Tibial nerve (tissue), 4 donors: Measurements from ENCODE around the gene CHPF. TPM values are rescaled to one million over a fixed set of nuclear protein-coding genes. Genes with fewer than 3 reads are reported as not detected.

Experiments used
- DNase-seq, 2 donors: peaks; one replicate each; pipeline ENCODE4 v3.0.0-alpha.2; 2019; ENCODE audit warnings: low spot score in 2 of 2
- H3K27ac ChIP-seq, 4 donors: fragments of 200-600 bp; sonication (generic) in 3 of 4; one replicate each; pipeline ENCODE4 v1.5.1; 2017 to 2019; ENCODE audit warnings: mild to moderate bottlenecking in 1 of 4
- H3K27me3 ChIP-seq, 2 donors: fragments of 200-600 bp; sonication (generic) in 1 of 2; one replicate each; pipeline versions ENCODE4 v1.5.1 to v1.6.0; 2017 to 2019
- H3K36me3 ChIP-seq, 3 donors: fragments of 200-600 bp; sonication (generic); one replicate each; pipeline ENCODE4 v1.5.1; 2018 to 2019
- H3K4me1 ChIP-seq, 4 donors: fragments of 200-600 bp; sonication (generic) in 3 of 4; one replicate each; pipeline ENCODE4 v1.5.1; 2017 to 2019
- H3K4me3 ChIP-seq, 4 donors: fragments of 200-600 bp; sonication (generic) in 3 of 4; one replicate each; pipeline ENCODE4 v1.5.1; 2017 to 2019; ENCODE audit warnings: mild to moderate bottlenecking in 1 of 4, moderate library complexity in 1 of 4
- H3K9me3 ChIP-seq, 4 donors: fragments of 200-600 bp; sonication (generic) in 3 of 4; one replicate each; pipeline ENCODE4 v1.5.1; 2017 to 2019
- CTCF ChIP-seq, 5 experiments: fragments of 200-600 bp in 3 of 5; fragments of 450-650 bp in 2 of 5; sonication (generic) in 3 of 5; IDR thresholded peaks; one replicate each; pipeline ENCODE4 v1.5.1; 2016 to 2019; ENCODE audit warnings: antibody characterized with exemption in 5 of 5, mild to moderate bottlenecking in 3 of 5, moderate library complexity in 2 of 5
- EP300 ChIP-seq, 2 donors: sonication (generic); formaldehyde crosslinking; IDR thresholded peaks; one replicate each; pipeline ENCODE4 v1.6.1; 2017; ENCODE audit warnings: antibody characterized with exemption in 2 of 2, mild to moderate bottlenecking in 1 of 2
- POLR2A ChIP-seq, 2 donors: fragments of 450-650 bp; IDR thresholded peaks; one replicate each; pipeline ENCODE4 v1.6.1; 2017; ENCODE audit warnings: antibody characterized with exemption in 2 of 2, mild to moderate bottlenecking in 2 of 2, moderate library complexity in 2 of 2
- WGBS, 2 donors: methylation state at CpG; one replicate each; pipeline ENCODE4 v1.1.5; 2018; 5-methylcytosine and 5-hydroxymethylcytosine counted together
- total RNA-seq, 4 donors: library from RNA; depleted of rRNA; stranded (reverse); fragments of >200 nt; gene quantifications; one replicate each; pipeline ENCODE4 v1.1.0, GENCODE V29; 2016

Gene CHPF
- total RNA-seq, 4 donors from 2014 or later: 51.3 to 91.2 (median 62.9) TPM

- Histone ChIP-seq H3K4me3 (no peak overlapping the region), H3K27me3 (peaks cover 0 to 58% of the 10 kb centered on the region in 2 donors), H3K4me1 (peaks cover 0 to 50% (median 12%) of the 10 kb centered on the region in 4 donors), H3K27ac (no peak overlapping the region), H3K36me3 (peaks cover 0 to 37% (median 0%) of the 10 kb centered on the region in 3 donors), H3K9me3 (no peaks in the 10 kb centered on the region)
- DNase-seq: no peak
- TF ChIP-seq EP300 (IDR thresholded peaks at IDR 0.05) (no peak), CTCF (IDR thresholded peaks at IDR 0.05) (no peak), POLR2A (IDR thresholded peaks at IDR 0.05) (no peak)
- 9 to 12% methylated on average over 5 to 10 of the region's 14 CpGs for WGBS, 2 donors
These were observed 34.4 kb downstream of the CHPF start for GRCh38 chr2:219508971-219509779.

GRCh38 chr2:219508444-219508734, 35.2 kb downstream of the CHPF start:
- no peak for TF ChIP-seq CTCF (IDR thresholded peaks at IDR 0.05)
- TF ChIP-seq POLR2A (IDR thresholded peaks at IDR 0.05): no peak
- no peak for TF ChIP-seq EP300 (IDR thresholded peaks at IDR 0.05)
- Histone ChIP-seq H3K4me3 (no peak overlapping the region), H3K27me3 (peaks cover 0 to 50% of the 10 kb centered on the region in 2 donors), H3K27ac (no peak overlapping the region), H3K36me3 (peaks cover 0 to 45% (median 0%) of the 10 kb centered on the region in 3 donors), H3K9me3 (no peaks in the 10 kb centered on the region), H3K4me1 (peaks cover 0 to 42% (median 11%) of the 10 kb centered on the region in 4 donors)
- 44 to 46% methylated on average over 4 of the region's 4 CpGs for WGBS, 2 donors
- no peak for DNase-seq

GRCh38 chr2:219507581-219508443, 35.8 kb downstream of the CHPF start:
- H3K36me3 ChIP-seq: peaks cover 0 to 51% (median 0%) of the 10 kb centered on the region in 3 donors
- H3K4me1 ChIP-seq: peaks cover 0 to 38% (median 11%) of the 10 kb centered on the region in 4 donors
- H3K27me3 ChIP-seq: peaks cover 0 to 44% of the 10 kb centered on the region in 2 donors
- H3K4me3 ChIP-seq: no peak overlapping the region
- no peak overlapping the region for H3K27ac ChIP-seq
- 52 to 54% methylated on average over 8 of the region's 8 CpGs for WGBS, 2 donors
- no peaks in the 10 kb centered on the region for H3K9me3 ChIP-seq
- no peak for TF ChIP-seq CTCF (IDR thresholded peaks at IDR 0.05)
- TF ChIP-seq POLR2A (IDR thresholded peaks at IDR 0.05): no peak
- no peak for TF ChIP-seq EP300 (IDR thresholded peaks at IDR 0.05)
- DNase-seq: no peak

GRCh38 chr2:219506802-219507526, 36.6 kb downstream of the CHPF start:
- Histone ChIP-seq H3K9me3 (no peaks in the 10 kb centered on the region), H3K27me3 (peaks cover 0 to 36% of the 10 kb centered on the region in 2 donors), H3K4me3 (no peak overlapping the region), H3K27ac (no peak overlapping the region), H3K4me1 (peaks cover 0 to 32% (median 11%) of the 10 kb centered on the region in 4 donors), H3K36me3 (peaks cover 0 to 59% (median 0%) of the 10 kb centered on the region in 3 donors)
- no peak for DNase-seq
- WGBS, 2 donors: 69 to 70% methylated on average over 17 of the region's 17 CpGs
- TF ChIP-seq POLR2A (IDR thresholded peaks at IDR 0.05): no peak
- TF ChIP-seq EP300 (IDR thresholded peaks at IDR 0.05): no peak
- no peak for TF ChIP-seq CTCF (IDR thresholded peaks at IDR 0.05)
